K562 (cell line): ENCODE data around the gene VEGFB.

Source experiments
- BHLHE40 ChIP-seq: IDR thresholded peaks from 2 replicates; pipeline ENCODE4 v1.6.1; 2011; ENCODE audit warnings: low read length, improper control_type of control experiment
- FOS ChIP-seq: IDR thresholded peaks from 3 replicates; pipeline ENCODE4 v1.6.1; 2011; ENCODE audit not compliant: insufficient read length; ENCODE audit errors: extremely low read depth
- HMGXB4 ChIP-seq: sonication (generic); formaldehyde crosslinking; IDR thresholded peaks from 2 replicates; pipeline ENCODE4 v1.8.1; 2023; ENCODE audit warnings: mild to moderate bottlenecking, missing genetic modification reagents
- NFE2 ChIP-seq: IDR thresholded peaks from 2 replicates; pipeline ENCODE4 v1.6.1; 2014; ENCODE audit warnings: antibody characterized with exemption, low read depth
- NFIC ChIP-seq: fragments of 450-650 bp; IDR thresholded peaks from 2 replicates; pipeline ENCODE4 v1.6.1; 2017; ENCODE audit warnings: mild to moderate bottlenecking, inconsistent platforms
- RAD51 ChIP-seq: fragments of 450-650 bp; IDR thresholded peaks from 2 replicates; pipeline ENCODE4 v1.7.1; 2016; ENCODE audit warnings: low read depth, mild to moderate bottlenecking, borderline replicate concordance
- STAT6 ChIP-seq: sonication (generic); formaldehyde crosslinking; IDR thresholded peaks from 2 replicates; pipeline ENCODE4 v1.8.1; 2023; ENCODE audit warnings: mild to moderate bottlenecking, missing genetic modification reagents
- U2AF2 ChIP-seq: fragments of 200-400 bp; formaldehyde crosslinking; optimal IDR thresholded peaks from 2 replicates; pipeline ENCODE3; 2017; ENCODE audit warnings: low read depth, mild to moderate bottlenecking, low read length
- ZBTB17 ChIP-seq: fragments of 450-650 bp; formaldehyde crosslinking; IDR thresholded peaks from 2 replicates; pipeline ENCODE4 v1.4.0; 2020; ENCODE audit warnings: mild to moderate bottlenecking
- ZBTB43 ChIP-seq: sonication (generic); formaldehyde crosslinking; IDR thresholded peaks from 2 replicates; pipeline ENCODE4 v1.8.0; 2023; ENCODE audit warnings: mild to moderate bottlenecking, missing genetic modification reagents
- ZNF232 ChIP-seq: sonication (generic); formaldehyde crosslinking; IDR thresholded peaks from 2 replicates; pipeline ENCODE4 v1.8.0; 2022; ENCODE audit warnings: mild to moderate bottlenecking, missing genetic modification reagents

DNA sequence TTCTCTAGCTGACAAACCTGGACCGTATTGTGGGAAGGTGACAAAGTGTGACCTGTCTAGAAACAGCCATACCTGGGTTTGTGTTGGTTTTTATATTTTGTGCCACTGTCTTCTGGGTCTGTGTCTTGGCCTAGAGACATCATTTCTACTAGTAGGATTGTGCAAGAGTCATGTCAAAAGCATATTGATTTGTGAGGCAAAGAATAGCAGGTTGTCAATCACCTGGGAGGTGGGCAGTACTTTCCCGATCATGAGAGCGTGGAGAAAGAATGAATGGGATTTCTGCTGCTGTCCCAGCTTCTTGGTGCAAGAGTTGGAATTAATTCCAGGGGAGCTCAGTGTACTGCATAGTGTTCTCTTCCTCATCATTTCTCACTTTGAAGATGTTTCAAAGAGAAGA, 32.8 kb upstream of the VEGFB start:
- no peak for TF ChIP-seq U2AF2
- no peak for TF ChIP-seq RAD51
- no peak for TF ChIP-seq NFE2
- no peak for TF ChIP-seq ZNF232
- no peak for TF ChIP-seq FOS
- no peak for TF ChIP-seq HMGXB4 (CRISPR knock-in tag)
- no peak for TF ChIP-seq ZBTB43
- no peak for TF ChIP-seq NFIC
- TF ChIP-seq ZBTB17: no peak
- TF ChIP-seq STAT6 (CRISPR knock-in tag): no peak
- no peak for TF ChIP-seq BHLHE40
